ENCODE measurements around the gene CPNE8. TPM values are rescaled to one million over a fixed set of nuclear protein-coding genes. Genes with fewer than 3 reads are reported as not detected.

Gene CPNE8
- total RNA-seq, 6 experiments from 2014 or later, result 8.6 to 21.1 (median 16.3) TPM

DNA sequence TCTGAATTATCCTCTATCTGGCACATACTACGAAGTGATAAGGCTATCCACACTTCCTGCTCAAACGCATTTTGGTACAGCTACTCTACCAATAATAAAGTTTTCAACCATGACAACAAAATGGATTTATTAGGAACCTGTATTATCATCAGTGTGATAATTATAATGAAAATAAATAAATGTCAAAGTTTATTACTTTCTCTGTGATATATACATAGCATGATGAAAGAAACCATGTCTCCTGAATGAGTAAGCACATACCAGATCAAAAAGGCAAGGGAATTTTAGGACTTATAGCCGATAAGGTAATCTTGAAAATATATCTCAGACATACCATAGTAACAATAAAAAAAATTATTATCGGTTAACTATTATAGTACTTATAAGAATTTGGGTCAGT lies 61.1 kb downstream of the CPNE8 start:
- Histone ChIP-seq H3K27ac (no peak overlapping the region), H3K27me3 (no peaks in the 10 kb centered on the region), H3K4me3 (no peak overlapping the region), H3K36me3 (no peaks in the 10 kb centered on the region), H3K9me3 (no peaks in the 10 kb centered on the region), H3K4me1 (no peaks in the 10 kb centered on the region)
- TF ChIP-seq, protein P1, sequence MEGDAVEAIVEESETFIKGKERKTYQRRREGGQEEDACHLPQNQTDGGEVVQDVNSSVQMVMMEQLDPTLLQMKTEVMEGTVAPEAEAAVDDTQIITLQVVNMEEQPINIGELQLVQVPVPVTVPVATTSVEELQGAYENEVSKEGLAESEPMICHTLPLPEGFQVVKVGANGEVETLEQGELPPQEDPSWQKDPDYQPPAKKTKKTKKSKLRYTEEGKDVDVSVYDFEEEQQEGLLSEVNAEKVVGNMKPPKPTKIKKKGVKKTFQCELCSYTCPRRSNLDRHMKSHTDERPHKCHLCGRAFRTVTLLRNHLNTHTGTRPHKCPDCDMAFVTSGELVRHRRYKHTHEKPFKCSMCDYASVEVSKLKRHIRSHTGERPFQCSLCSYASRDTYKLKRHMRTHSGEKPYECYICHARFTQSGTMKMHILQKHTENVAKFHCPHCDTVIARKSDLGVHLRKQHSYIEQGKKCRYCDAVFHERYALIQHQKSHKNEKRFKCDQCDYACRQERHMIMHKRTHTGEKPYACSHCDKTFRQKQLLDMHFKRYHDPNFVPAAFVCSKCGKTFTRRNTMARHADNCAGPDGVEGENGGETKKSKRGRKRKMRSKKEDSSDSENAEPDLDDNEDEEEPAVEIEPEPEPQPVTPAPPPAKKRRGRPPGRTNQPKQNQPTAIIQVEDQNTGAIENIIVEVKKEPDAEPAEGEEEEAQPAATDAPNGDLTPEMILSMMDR (IDR thresholded peaks at IDR 0.05), result no peak
- no peak for TF ChIP-seq POLR2A (IDR thresholded peaks at IDR 0.05)
- 84% methylated on average over 4 of the region's 4 CpGs for WGBS (ENCODE audit: insufficient coverage, low coverage, low lambda C conversion rate, missing lambda C conversion rate)
- intact Hi-C loops (cut with DNase I), result no loop called here
- no peak for DNase-seq
- ATAC-seq, result no peak

DNA sequence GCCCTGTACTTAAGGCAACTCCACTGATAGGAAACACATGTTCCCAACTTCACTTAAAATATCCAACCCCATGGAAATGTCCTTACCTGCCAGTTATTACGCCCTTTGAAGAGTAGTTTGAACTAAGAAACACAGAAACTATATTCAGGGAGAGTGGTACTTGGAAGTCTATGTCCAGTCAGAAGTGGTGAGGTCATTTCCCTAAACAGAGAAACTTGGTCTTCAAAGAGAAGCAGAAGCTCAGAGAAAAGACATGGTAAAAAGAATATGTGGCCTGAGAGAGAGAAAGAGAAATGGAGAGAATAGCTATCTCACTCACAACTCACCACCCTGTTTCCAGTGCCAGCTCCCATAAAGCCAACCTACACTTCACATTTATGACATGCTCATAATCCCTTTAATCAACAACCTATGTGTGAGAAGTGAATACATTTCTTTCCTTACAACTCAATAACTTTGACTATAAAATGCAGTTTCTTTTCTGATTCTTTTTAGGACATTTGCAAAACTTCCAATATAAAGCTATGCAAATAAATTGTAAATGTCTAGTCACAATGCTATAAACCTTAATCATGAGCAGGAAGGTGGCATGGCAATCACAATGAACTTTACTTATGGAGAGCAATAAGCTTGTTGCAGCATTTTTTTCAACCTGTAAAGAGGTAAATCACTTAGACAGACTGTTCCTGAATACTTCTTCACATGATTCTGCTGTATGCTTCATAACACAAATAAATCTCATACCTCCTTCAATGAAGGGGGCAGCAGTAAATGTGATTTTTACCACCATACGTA lies 67.1 kb downstream of the CPNE8 start:
- Histone ChIP-seq H3K27ac (no peak overlapping the region), H3K4me3 (no peak overlapping the region), H3K27me3 (no peaks in the 10 kb centered on the region), H3K9me3 (no peaks in the 10 kb centered on the region), H3K4me1 (no peaks in the 10 kb centered on the region), H3K36me3 (no peaks in the 10 kb centered on the region)
- TF ChIP-seq, protein P1 (IDR thresholded peaks at IDR 0.05), result no peak
- no peak for TF ChIP-seq POLR2A (IDR thresholded peaks at IDR 0.05)
- DNase-seq, result no peak
- no peak for ATAC-seq
- WGBS (ENCODE audit: insufficient coverage, low coverage, low lambda C conversion rate, missing lambda C conversion rate), result 100% methylated on average over 1 of the region's 2 CpGs
- intact Hi-C loops (cut with DNase I), result no loop called here

DNA sequence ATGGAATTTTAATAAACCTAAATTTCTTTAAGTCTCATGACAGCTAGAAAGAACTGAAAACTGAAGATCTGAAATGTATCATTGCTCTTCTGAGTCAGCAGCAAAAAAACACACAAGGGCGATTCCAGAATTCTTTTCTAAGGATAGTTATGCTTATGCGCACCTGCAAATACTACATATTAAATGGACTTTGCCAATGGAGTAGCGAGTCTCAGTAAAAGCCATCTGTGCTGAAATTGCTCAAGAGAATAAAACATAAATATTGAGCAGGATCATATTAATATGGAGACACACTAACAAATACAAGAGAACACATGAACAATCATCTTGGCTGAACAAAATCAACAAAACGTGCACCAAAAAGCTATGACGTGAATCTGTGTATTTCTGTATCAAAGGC lies 73.7 kb downstream of the CPNE8 start:
- Histone ChIP-seq H3K27ac (no peak overlapping the region), H3K4me3 (no peak overlapping the region), H3K4me1 (no peaks in the 10 kb centered on the region), H3K27me3 (no peaks in the 10 kb centered on the region), H3K36me3 (no peaks in the 10 kb centered on the region), H3K9me3 (no peaks in the 10 kb centered on the region)
- DNase-seq (no peak), ATAC-seq (no peak)
- WGBS (ENCODE audit: insufficient coverage, low coverage, low lambda C conversion rate, missing lambda C conversion rate), result 92% methylated on average over 5 of the region's 5 CpGs
- intact Hi-C loops (cut with DNase I), result no loop called here
- TF ChIP-seq POLR2A (IDR thresholded peaks at IDR 0.05), result no peak
- TF ChIP-seq, protein P1 (IDR thresholded peaks at IDR 0.05), result no peak

DNA sequence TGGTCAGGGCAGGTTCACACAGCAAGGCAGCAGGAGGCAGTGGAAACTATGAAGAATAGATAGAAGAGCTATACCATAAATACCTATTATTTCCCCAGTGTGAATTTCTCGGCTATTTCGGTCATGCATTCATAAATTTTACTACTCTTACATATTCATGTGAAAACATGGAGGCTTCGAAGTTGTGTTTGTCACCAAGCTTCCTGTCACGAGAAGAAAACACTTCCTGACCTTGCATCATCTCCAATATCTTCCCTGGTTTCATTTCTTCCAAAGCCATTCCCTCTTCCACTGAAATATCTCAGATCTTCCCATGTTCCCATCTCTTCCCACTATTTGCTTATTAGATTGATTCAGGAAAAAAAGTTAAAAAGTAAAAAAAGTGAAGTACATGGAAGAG lies 80.4 kb downstream of the CPNE8 start:
- ATAC-seq, result no peak

More for the DNA sequence above, 80.4 kb downstream of the CPNE8 start:
- no peak for TF ChIP-seq POLR2A (IDR thresholded peaks at IDR 0.05)
- TF ChIP-seq, protein P1 (IDR thresholded peaks at IDR 0.05), result no peak
- no peaks in the 10 kb centered on the region for H3K27me3 ChIP-seq
- H3K9me3 ChIP-seq, result no peaks in the 10 kb centered on the region
- no peaks in the 10 kb centered on the region for H3K4me1 ChIP-seq
- no peak overlapping the region for H3K27ac ChIP-seq
- intact Hi-C loops (cut with DNase I), result no loop called here
- no peaks in the 10 kb centered on the region for H3K36me3 ChIP-seq
- 77% methylated on average over 4 of the region's 4 CpGs for WGBS (ENCODE audit: insufficient coverage, low coverage, low lambda C conversion rate, missing lambda C conversion rate)
- H3K4me3 ChIP-seq, result no peak overlapping the region
- no peak for DNase-seq
